Islet precursor cell (in vitro differentiated cells): Measurements from ENCODE around the gene TXNRD2.
A peak's percentile ranks its signal among the peaks of the same experiment; 100 is the strongest.

Source experiments
- DNase-seq: peaks from one replicate; pipeline ENCODE4 v3.0.0-alpha.2; 2018

The TXNRD2 gene

GRCh38 chr22:19854778-19855503 is 86.7 kb downstream of the TXNRD2 start, which contains the start of the genes GNB1L and RTL10:
GNB1L (minus strand) TSS chr22:19854874; CDS start chr22:19821355, 33,519 bp downstream.
RTL10 (minus strand) TSS chr22:19854874; CDS start chr22:19852261, 2,613 bp downstream.
- peak; percentile 98 for DNase-seq

- DNase-seq = peak; percentile 52
Measured at GRCh38 chr22:19853879-19854777, 87.5 kb downstream of the TXNRD2 start.

- DNase-seq = peak; percentile 52
Measured at GRCh38 chr22:19853058-19853878, 88.3 kb downstream of the TXNRD2 start.

- DNase-seq = peak; percentile 40
Measured at GRCh38 chr22:19852177-19852781, 89.3 kb downstream of the TXNRD2 start.

- DNase-seq = peak; percentile 43
Measured at GRCh38 chr22:19851291-19852176, 90.1 kb downstream of the TXNRD2 start.

- no peak for DNase-seq
Measured at GRCh38 chr22:19850763-19851109, 90.9 kb downstream of the TXNRD2 start.

GRCh38 chr22:19849835-19850762 is 91.5 kb downstream of the TXNRD2 start:
- DNase-seq = peak; percentile 94

GRCh38 chr22:19848298-19849224 is 93.1 kb downstream of the TXNRD2 start:
- peak; percentile 68 for DNase-seq

GRCh38 chr22:19847345-19847632 is 94.3 kb downstream of the TXNRD2 start:
- no peak for DNase-seq

- DNase-seq = peak; percentile 47
Measured at GRCh38 chr22:19846620-19847344, 94.8 kb downstream of the TXNRD2 start.

- DNase-seq = peak; percentile 49
Measured at GRCh38 chr22:19845054-19845722, 96.4 kb downstream of the TXNRD2 start.

GRCh38 chr22:19844377-19845053 is 97.1 kb downstream of the TXNRD2 start:
- DNase-seq = peak; percentile 57

- DNase-seq = peak; percentile 49
Measured at GRCh38 chr22:19843857-19844376, 97.7 kb downstream of the TXNRD2 start.

- DNase-seq = peak; percentile 43
Measured at GRCh38 chr22:19843107-19843856, 98.3 kb downstream of the TXNRD2 start.

- peak; percentile 45 for DNase-seq
Measured at GRCh38 chr22:19842393-19843106, 99.1 kb downstream of the TXNRD2 start.
